ENCODE results near the gene AVPR1A. TPM values are rescaled to one million over a fixed set of nuclear protein-coding genes. Genes with fewer than 3 reads are reported as not detected.

Gene AVPR1A
- total RNA-seq, 2 experiments from 2014 or later, result not detected

Other genes with a start within 250 kb of the AVPR1A start
- 3.4 and 3.6 TPM in 2 replicates for gene PPM1H, start 216.1 kb downstream of the AVPR1A start, total RNA-seq (2014; rRNA removed; shearing (Covaris generic))
- 2.0 and 3.9 TPM in 2 replicates for gene PPM1H, start 216.1 kb downstream of the AVPR1A start, total RNA-seq (2022)

Measured in OCI-LY7 (cell line).